HEK293T (cell line): ENCODE measurements around the gene CHCHD2.

ENCODE experiments used
- ARNT ChIP-seq: fragments of 450-650 bp; IDR thresholded peaks from 2 replicates; pipeline ENCODE4 v1.6.1; 2017; ENCODE audit warnings: mild to moderate bottlenecking
- BHLHE40 ChIP-seq: fragments of 450-650 bp; IDR thresholded peaks from 2 replicates; pipeline ENCODE4 v1.6.1; 2016; ENCODE audit warnings: mild to moderate bottlenecking, moderate library complexity, borderline replicate concordance
- CTBP1 ChIP-seq: fragments of 450-650 bp; IDR thresholded peaks from 2 replicates; pipeline ENCODE4 v1.6.1; 2016; ENCODE audit warnings: borderline replicate concordance
- FOXK2 ChIP-seq: fragments of 450-650 bp; IDR thresholded peaks from 2 replicates; pipeline ENCODE4 v1.6.1; 2016; ENCODE audit warnings: mild to moderate bottlenecking
- L3MBTL2 ChIP-seq: fragments of 450-650 bp; conservative IDR thresholded peaks from 2 replicates; pipeline ENCODE4 v1.6.1; 2016; ENCODE audit warnings: mild to moderate bottlenecking
- LEF1 ChIP-seq: fragments of 450-650 bp; IDR thresholded peaks from 2 replicates; pipeline ENCODE4 v1.6.1; 2017; ENCODE audit warnings: mild to moderate bottlenecking, borderline replicate concordance
- NFRKB ChIP-seq: fragments of 450-650 bp; IDR thresholded peaks from 2 replicates; pipeline ENCODE4 v1.6.1; 2016; ENCODE audit warnings: mild to moderate bottlenecking, moderate library complexity
- PKNOX1 ChIP-seq: fragments of 450-650 bp; IDR thresholded peaks from 2 replicates; pipeline ENCODE4 v1.6.1; 2016
- SP1 ChIP-seq: fragments of 450-650 bp; IDR thresholded peaks from 2 replicates; pipeline ENCODE4 v1.6.1; 2017
- SUZ12 ChIP-seq: fragments of 450-650 bp; IDR thresholded peaks from 2 replicates; pipeline ENCODE4 v1.6.1; 2016; ENCODE audit warnings: mild to moderate bottlenecking

GRCh38 chr7:56074371-56074791 lies 31.9 kb downstream of the CHCHD2 start:
- TF ChIP-seq ARNT: no peak
- TF ChIP-seq L3MBTL2: no peak
- TF ChIP-seq LEF1: no peak
- TF ChIP-seq NFRKB: no peak
- no peak for TF ChIP-seq BHLHE40
- TF ChIP-seq FOXK2: no peak
- no peak for TF ChIP-seq CTBP1
- TF ChIP-seq SP1: no peak
- 0 out of 2 replicates have a peak, but pooled peaks have one; percentile 21 for TF ChIP-seq PKNOX1
- no peak for TF ChIP-seq SUZ12
